Measurements from ENCODE around the gene RAB11FIP4.

The RAB11FIP4 gene

GRCh38 chr17:31575043-31575442 lies 183.6 kb downstream of the RAB11FIP4 start:
- no peak for TF ChIP-seq MYC (IDR thresholded peaks at IDR 0.05; ENCODE audit: low read depth, low read length)
- no peak for TF ChIP-seq CTCF (IDR thresholded peaks at IDR 0.05; ENCODE audit: low read depth, low read length)
- TF ChIP-seq POLR2A (IDR thresholded peaks at IDR 0.05; ENCODE audit: extremely low read depth, insufficient read length): no peak
- TF ChIP-seq MAX (IDR thresholded peaks at IDR 0.05; ENCODE audit: low read depth, low read length): no peak
- no peak for DNase-seq (ENCODE audit: low read depth)

DNA sequence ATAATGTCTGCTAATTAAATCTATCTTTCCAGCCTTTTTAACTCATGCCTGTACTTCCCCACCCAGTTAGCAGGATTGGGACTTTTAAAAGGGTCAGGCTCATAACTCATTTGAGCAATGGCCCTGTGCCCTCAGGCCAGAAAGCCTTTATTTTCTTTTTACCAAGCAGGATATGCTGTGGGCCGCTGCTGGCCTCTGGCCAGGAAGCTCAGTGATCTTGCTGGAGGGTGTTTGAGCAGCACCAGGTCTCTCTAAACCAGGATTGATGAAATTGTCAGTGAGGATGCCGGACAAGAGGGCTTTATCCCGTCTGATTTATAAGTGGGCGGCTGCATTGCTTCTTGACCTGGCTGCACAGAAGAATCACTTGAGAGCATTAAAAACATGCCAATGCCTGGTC lies 187.8 kb downstream of the RAB11FIP4 start:
- DNase-seq (ENCODE audit: low read depth): peak; percentile 53
- TF ChIP-seq MYC (IDR thresholded peaks at IDR 0.05; ENCODE audit: low read depth, low read length): no peak
- TF ChIP-seq CTCF (IDR thresholded peaks at IDR 0.05; ENCODE audit: low read depth, low read length): no peak
- no peak for TF ChIP-seq POLR2A (IDR thresholded peaks at IDR 0.05; ENCODE audit: extremely low read depth, insufficient read length)
- H3K4me3 ChIP-seq (ENCODE audit: low read depth, low read length): no peak overlapping the region

More at GRCh38 chr17:31575043-31575442, 183.6 kb downstream of the RAB11FIP4 start:
- no peak overlapping the region for H3K4me3 ChIP-seq (ENCODE audit: low read depth, low read length)

DNA sequence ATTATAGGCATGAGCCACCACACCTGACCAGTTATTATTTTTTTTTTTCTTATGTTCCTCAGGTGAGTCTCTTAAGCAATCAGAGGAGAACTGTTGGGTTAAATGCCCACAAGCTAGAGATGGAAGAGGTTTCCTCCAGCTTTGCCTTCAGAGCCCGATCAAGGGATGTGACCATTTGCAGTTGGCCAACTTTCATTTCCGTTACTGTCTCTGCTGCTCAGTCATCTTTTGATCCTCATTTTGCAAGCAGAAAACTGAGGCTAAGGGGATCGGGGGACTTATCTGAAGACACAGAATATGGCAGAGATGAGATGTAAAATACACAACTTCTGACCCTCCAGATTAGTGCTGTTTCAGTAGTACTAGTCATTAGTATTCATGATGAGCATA lies 188.8 kb downstream of the RAB11FIP4 start:
- TF ChIP-seq MYC (IDR thresholded peaks at IDR 0.05; ENCODE audit: low read depth, low read length) (peak; percentile 35; the same call in 1 of the 2 replicates), CTCF (IDR thresholded peaks at IDR 0.05; ENCODE audit: low read depth, low read length) (no peak), MAX (IDR thresholded peaks at IDR 0.05; ENCODE audit: low read depth, low read length) (no peak)
- DNase-seq (ENCODE audit: low read depth): peak; percentile 92

DNA sequence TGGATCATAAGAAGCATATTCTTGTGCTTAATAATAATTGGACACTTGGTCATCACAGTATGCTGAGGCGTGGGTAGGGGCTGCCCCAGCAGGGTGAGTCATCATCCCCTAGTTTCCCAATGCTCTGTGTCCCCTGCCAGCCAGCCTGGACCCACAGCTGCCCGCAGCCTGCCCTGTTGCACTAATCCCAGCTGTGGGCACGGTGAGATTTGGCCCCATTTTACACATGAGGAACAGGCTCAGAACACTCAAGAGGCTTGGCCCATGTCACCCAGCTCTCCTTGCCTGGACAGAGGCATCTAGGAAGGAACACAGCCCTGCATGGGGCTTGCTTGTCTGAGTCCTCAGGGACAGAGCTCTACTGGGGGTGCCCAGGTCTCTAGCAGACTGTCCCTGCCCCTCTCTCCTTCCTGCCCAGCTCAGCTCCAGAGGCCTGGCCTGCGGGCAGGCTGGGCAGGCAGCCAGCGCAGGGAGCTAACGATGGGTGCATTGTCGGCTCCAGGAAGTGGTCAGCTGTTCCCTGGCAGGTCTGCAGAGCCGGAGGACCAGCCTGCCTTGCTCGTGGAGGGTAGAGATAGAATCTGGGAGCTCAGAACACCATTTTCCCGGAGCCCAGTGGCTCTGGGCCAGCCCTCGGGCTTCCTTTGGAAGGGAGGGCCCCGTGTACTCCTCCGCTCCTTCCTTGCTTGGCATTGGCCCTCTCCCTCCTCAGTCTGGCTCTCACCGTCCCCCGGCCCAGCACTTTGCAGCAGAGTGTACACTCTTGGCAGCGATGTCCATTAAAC lies 189.4 kb downstream of the RAB11FIP4 start:
- DNase-seq (ENCODE audit: low read depth): peak; percentile 96
- peak; percentile 42 for TF ChIP-seq MYC (IDR thresholded peaks at IDR 0.05; ENCODE audit: low read depth, low read length)
- peak; percentile 58; the same call in 1 of the 2 replicates for TF ChIP-seq MAX (IDR thresholded peaks at IDR 0.05; ENCODE audit: low read depth, low read length)
- peak; percentile 21 for TF ChIP-seq POLR2A (IDR thresholded peaks at IDR 0.05; ENCODE audit: extremely low read depth, insufficient read length)
- no peak for TF ChIP-seq CTCF (IDR thresholded peaks at IDR 0.05; ENCODE audit: low read depth, low read length)
- peak overlapping the region; percentile 23 for H3K4me3 ChIP-seq (ENCODE audit: low read depth, low read length)

More for the DNA sequence above, 188.8 kb downstream of the RAB11FIP4 start:
- H3K4me3 ChIP-seq (ENCODE audit: low read depth, low read length): peak overlapping the region; percentile 23

- DNase-seq (ENCODE audit: low read depth): peak; percentile 62
- peak overlapping the region; percentile 21 for H3K4me3 ChIP-seq (ENCODE audit: low read depth, low read length)
- no peak for TF ChIP-seq MAX (IDR thresholded peaks at IDR 0.05; ENCODE audit: low read depth, low read length)
- no peak for TF ChIP-seq POLR2A (IDR thresholded peaks at IDR 0.05; ENCODE audit: extremely low read depth, insufficient read length)
- TF ChIP-seq CTCF (IDR thresholded peaks at IDR 0.05; ENCODE audit: low read depth, low read length): no peak
- TF ChIP-seq MYC (IDR thresholded peaks at IDR 0.05; ENCODE audit: low read depth, low read length): no peak
Observed at GRCh38 chr17:31581491-31581890, 190.0 kb downstream of the RAB11FIP4 start.

All from NB4 (cell line).